Right lobe of liver (tissue), 6 donors: ENCODE data around the gene GNB2. TPM values are rescaled to one million over a fixed set of nuclear protein-coding genes. Genes with fewer than 3 reads are reported as not detected.

Experiments
- ATAC-seq, 4 donors: fragments of 200-7000 bp; cut with Tn5 transposase; one replicate each; pipeline ENCODE4 v1.9.1; 2020; ENCODE audit warnings: mild to moderate bottlenecking in 4 of 4, moderate library complexity in 4 of 4
- DNase-seq, 3 donors: peaks; one replicate each; pipeline ENCODE4 v3.0.0-alpha.2; 2020
- H3K27ac ChIP-seq, 3 donors: fragments of 200-600 bp; one replicate each; pipeline ENCODE4 v1.8.0; 2022
- H3K27me3 ChIP-seq, 2 donors: fragments of 200-600 bp; one replicate each; pipeline ENCODE4 v1.8.0; 2022
- H3K36me3 ChIP-seq, 4 donors: fragments of 200-600 bp; sonication (generic) in 1 of 4; one replicate each; pipeline versions ENCODE4 v1.5.1 to v1.8.0; 2017 to 2022; ENCODE audit warnings: control low read depth in 1 of 4
- H3K4me1 ChIP-seq, 4 donors: fragments of 200-600 bp; sonication (generic) in 1 of 4; one replicate each; pipeline versions ENCODE4 v1.5.1 to v1.8.0; 2017 to 2022; ENCODE audit warnings: control low read depth in 1 of 4
- H3K4me3 ChIP-seq, 3 donors: fragments of 200-600 bp; one replicate each; pipeline ENCODE4 v1.8.0; 2022
- H3K9me3 ChIP-seq, 4 donors: fragments of 200-600 bp; sonication (generic) in 1 of 4; one replicate each; pipeline versions ENCODE4 v1.5.1 to v1.8.0; 2017 to 2022; ENCODE audit warnings: control low read depth in 1 of 4
- CTCF ChIP-seq, 4 donors: fragments of 200-600 bp in 3 of 4; fragments of 450-650 bp in 1 of 4; IDR thresholded peaks; one replicate each; pipeline versions ENCODE4 v1.5.1 to v1.8.0; 2016 to 2022; ENCODE audit warnings: antibody characterized with exemption in 4 of 4, mild to moderate bottlenecking in 2 of 4
- POLR2A ChIP-seq: fragments of 450-650 bp; IDR thresholded peaks from one replicate; pipeline ENCODE4 v1.6.1; 2017; ENCODE audit warnings: antibody characterized with exemption, mild to moderate bottlenecking
- WGBS: methylation state at CpG from one replicate; pipeline ENCODE4 v1.1.6; 2018; ENCODE audit warnings: low coverage, low lambda C conversion rate; ENCODE audit not compliant: insufficient coverage; ENCODE audit errors: missing lambda C conversion rate; 5-methylcytosine and 5-hydroxymethylcytosine counted together
- intact Hi-C, 2 donors: fragments of 100-400 bp; cut with DNase I; formaldehyde crosslinking; loops; one replicate each; pipeline versions ENCODE4 v1.11.2 to v1.14.1; 2022
- total RNA-seq, 6 experiments: library from RNA; depleted of rRNA in 2 of 6; stranded (reverse); fragments of >200 nt in 2 of 6; fragmentation: NEBNext Ultra II Directional in 3 of 6; extraction: Animal tissue kit (Norgen Biotek cat#: 25700) in 3 of 6; gene quantifications; one replicate each; pipeline versions ENCODE4 v1.1.0 to v1.2.4, GENCODE V29; 2016 to 2023
- donor health status: DM: no; HTN: yes; CAD: no.
- donor health status: DM: no; HTN: no; CAD: no.
- donor health status: DM: no; HTN: no; CAD: no.
- donor health status: DM: no; HTN: yes; CAD: no.
- donor health status: DM: no; HTN: yes; CAD: no.

The GNB2 gene
- total RNA-seq, 6 experiments from 2014 or later, result 75.6 to 133 (median 106) TPM

GRCh38 chr7:100627238-100627549 lies 46.3 kb upstream of the GNB2 start:
- intact Hi-C loops, result loop anchor here in 1 of 2 donors (10.0 kb wide), 1 partner anchor 58 kb away; no protein-coding TSS in a partner anchor
- DNase-seq (peak in 1 of 3 donors; percentile 26), ATAC-seq (peak in 3 of 4 donors; percentile 1 to 9 (median 4))
- no peaks in the 10 kb centered on the region for H3K27me3 ChIP-seq
- TF ChIP-seq POLR2A, result no peak
- TF ChIP-seq CTCF (IDR thresholded peaks at IDR 0.05), result no peak
- no CpG with 5 or more reads among the region's 21 CpGs for WGBS
- peaks cover 0 to 60% (median 31%) of the 10 kb centered on the region in 4 donors for H3K36me3 ChIP-seq
- peak overlapping the region in 1 of 3 donors; percentile 64 for H3K27ac ChIP-seq
- H3K4me3 ChIP-seq, result no peak overlapping the region
- H3K4me1 ChIP-seq, result peaks cover 0 to 33% (median 17%) of the 10 kb centered on the region in 4 donors
- H3K9me3 ChIP-seq, result no peaks in the 10 kb centered on the region

GRCh38 chr7:100629117-100629716 lies 44.3 kb upstream of the GNB2 start:
- Histone ChIP-seq H3K27me3 (no peaks in the 10 kb centered on the region), H3K36me3 (peaks cover 0 to 73% (median 39%) of the 10 kb centered on the region in 4 donors), H3K27ac (no peak overlapping the region), H3K4me1 (peaks cover 0 to 18% (median 9%) of the 10 kb centered on the region in 4 donors), H3K9me3 (no peaks in the 10 kb centered on the region), H3K4me3 (no peak overlapping the region)
- no peak for TF ChIP-seq POLR2A
- TF ChIP-seq CTCF (IDR thresholded peaks at IDR 0.05), result peak in 2 of 4 donors; percentile 18 to 19
- DNase-seq (peak in 1 of 3 donors; percentile 19), ATAC-seq (no peak)
- WGBS, result 84% methylated on average over 5 of the region's 11 CpGs
- intact Hi-C loops, result loop anchor here in 1 of 2 donors (10.0 kb wide), 1 partner anchor 56 kb away; no protein-coding TSS in a partner anchor

GRCh38 chr7:100630066-100630465 lies 43.5 kb upstream of the GNB2 start:
- DNase-seq, result no peak
- Histone ChIP-seq H3K4me1 (peaks cover 0 to 16% (median 9%) of the 10 kb centered on the region in 4 donors), H3K9me3 (no peaks in the 10 kb centered on the region), H3K4me3 (no peak overlapping the region), H3K36me3 (peaks cover 0 to 75% (median 40%) of the 10 kb centered on the region in 4 donors), H3K27me3 (no peaks in the 10 kb centered on the region), H3K27ac (no peak overlapping the region)
- TF ChIP-seq CTCF (IDR thresholded peaks at IDR 0.05) (no peak), POLR2A (no peak)
- no peak for ATAC-seq
- 87% methylated on average over 4 of the region's 4 CpGs for WGBS
- intact Hi-C loops, result loop anchor here in 1 of 2 donors (10.0 kb wide), 1 partner anchor 55 kb away; no protein-coding TSS in a partner anchor

- Histone ChIP-seq H3K4me3 (peak overlapping the region; percentile 23 to 30 (median 27)), H3K36me3 (peaks cover 0 to 73% (median 35%) of the 10 kb centered on the region in 4 donors), H3K27me3 (no peaks in the 10 kb centered on the region), H3K27ac (no peak overlapping the region), H3K9me3 (no peaks in the 10 kb centered on the region), H3K4me1 (no peaks in the 10 kb centered on the region)
- peak in 1 of 3 donors; percentile 42 for DNase-seq
- peak; percentile 24 to 47 (median 42) for ATAC-seq
- intact Hi-C loops, result loop anchor here in 1 of 2 donors (10.0 kb wide), 1 partner anchor 52 kb away; no protein-coding TSS in a partner anchor
- TF ChIP-seq POLR2A (no peak), CTCF (IDR thresholded peaks at IDR 0.05) (no peak)
- 42% methylated on average over 19 of the region's 72 CpGs for WGBS
Observed at GRCh38 chr7:100632951-100633717, 40.4 kb upstream of the GNB2 start.
